HG03378 (cell line): ENCODE measurements around the gene FBXL16.
"Not testable (repeated sequence)": the region's sequence is repeated elsewhere in the genome, so short reads cannot be mapped to it uniquely, and the experiment has no call there.

ENCODE experiments used
- ATAC-seq: cut with Tn5 transposase; IDR thresholded peaks from one replicate; pipeline ENCODE4 v1.9.1; 2021; ENCODE audit warnings: mild to moderate bottlenecking, moderate library complexity; ENCODE audit not compliant: unreplicated experiment

FBXL16 gene

DNA sequence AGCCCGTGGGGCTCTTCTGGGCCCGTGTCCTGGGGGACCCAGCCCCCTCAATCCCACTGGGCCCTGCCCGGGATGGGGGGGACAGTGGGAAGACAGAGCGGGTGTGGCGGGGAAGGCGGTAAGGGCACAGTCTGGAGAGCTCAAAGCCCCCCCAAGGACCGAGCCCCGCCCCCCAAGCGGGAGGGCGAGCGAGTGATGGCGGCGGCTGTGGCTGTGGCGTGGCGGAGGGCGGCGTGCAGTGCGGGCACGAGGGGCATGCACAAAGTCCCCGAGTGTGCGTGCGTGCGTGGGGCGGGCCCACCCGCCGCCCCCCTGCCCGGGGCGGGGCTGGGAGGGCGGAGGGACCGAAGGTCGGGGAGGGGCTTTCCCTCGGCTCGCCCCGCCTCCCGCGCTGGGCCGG is 11.8 kb downstream of the FBXL16 start:
- ATAC-seq, result no peak

DNA sequence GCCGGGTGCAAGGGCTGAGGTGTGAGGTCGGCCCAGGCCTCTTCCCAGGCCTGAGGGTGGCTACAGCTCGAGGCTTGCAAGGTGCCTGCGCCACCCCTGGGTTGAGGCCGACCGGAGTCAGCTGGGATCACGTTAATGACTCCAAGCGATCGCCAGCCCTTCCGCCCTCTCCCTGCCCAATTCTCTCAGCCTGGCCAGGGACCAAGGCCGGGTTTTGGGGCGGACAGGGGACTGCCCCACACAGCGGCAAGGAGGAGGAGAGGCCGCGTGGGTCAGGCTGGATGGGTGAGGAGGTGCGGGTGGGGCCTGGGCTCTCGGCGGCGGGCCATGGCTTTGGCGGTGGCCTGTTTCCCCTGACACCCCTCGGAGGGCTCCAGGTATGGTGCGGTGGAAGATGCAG is 12.2 kb downstream of the FBXL16 start:
- ATAC-seq, result no peak

- no peak for ATAC-seq
Observed at GRCh38 chr16:692356-693108, 13.1 kb downstream of the FBXL16 start.

- not testable (repeated sequence) for ATAC-seq
Observed at GRCh38 chr16:691242-691641, 14.4 kb downstream of the FBXL16 start.

- ATAC-seq, result no peak
Observed at GRCh38 chr16:689175-689897, 16.3 kb downstream of the FBXL16 start.

- no peak for ATAC-seq
Observed at GRCh38 chr16:687499-687898, 18.1 kb downstream of the FBXL16 start.

GRCh38 chr16:686459-687260 is 18.9 kb downstream of the FBXL16 start:
- ATAC-seq, result no peak

DNA sequence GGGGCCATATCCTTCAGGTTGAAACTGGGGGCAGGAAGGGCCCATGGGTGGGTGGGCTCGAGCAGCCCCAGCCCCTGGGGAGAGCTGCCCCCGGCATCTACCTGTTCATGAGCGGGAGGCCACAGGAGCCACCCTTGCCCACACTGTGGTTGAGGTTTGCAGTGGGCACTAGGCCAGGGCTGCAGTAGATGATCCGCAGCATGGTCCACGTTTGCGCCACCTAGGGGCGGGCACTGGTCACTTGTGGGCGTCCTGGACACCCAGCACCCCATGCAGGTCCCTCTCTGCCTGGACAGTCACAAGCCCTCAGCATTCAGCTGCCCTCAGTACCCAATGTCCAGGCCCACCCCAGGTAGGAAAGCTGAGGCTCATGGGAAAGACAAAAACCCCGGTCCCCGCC is 19.6 kb downstream of the FBXL16 start:
- ATAC-seq, result no peak

- ATAC-seq, result no peak
Observed at GRCh38 chr16:684961-685696, 20.5 kb downstream of the FBXL16 start.

- peak; percentile 66 for ATAC-seq
Observed at GRCh38 chr16:684071-684794, 21.4 kb downstream of the FBXL16 start, which contains the start of gene JMJD8. Gene JMJD8 (minus strand): TSS chr16:684334. CDS start chr16:684319, 15 bp downstream.

DNA sequence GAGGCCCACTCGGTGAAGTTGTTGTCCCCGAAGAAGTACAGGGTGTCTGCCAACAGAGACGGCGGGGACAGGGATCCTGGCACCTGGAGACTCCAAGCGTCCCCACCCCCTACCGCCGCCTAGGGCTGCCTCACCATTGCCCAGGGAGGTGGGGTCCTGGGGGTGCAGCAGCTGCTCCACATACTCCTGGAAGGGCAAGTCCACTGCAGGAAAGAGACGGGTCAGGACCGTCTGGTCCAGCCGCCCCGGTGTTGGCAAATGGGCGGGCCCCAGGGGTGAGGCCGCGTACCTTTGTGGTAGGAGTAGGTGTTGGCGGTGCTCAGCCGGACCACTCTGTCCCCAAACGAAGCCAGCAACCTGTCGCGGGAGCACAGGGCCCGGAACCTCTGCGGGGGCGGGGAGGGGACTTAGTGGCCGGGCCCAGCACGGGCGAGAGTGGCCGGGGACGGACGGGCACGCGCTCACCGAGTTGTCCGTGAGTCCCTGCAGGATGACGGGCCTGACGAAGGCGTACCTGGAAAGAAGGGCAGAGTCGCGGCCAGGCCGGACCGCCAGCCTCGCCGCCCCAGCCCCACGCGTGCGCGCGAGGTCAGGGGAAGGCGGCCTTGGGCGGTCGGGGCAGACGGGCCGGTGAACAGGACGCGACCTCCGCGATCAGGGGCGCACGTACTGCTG is 22.1 kb downstream of the FBXL16 start:
- ATAC-seq, result no peak

- ATAC-seq, result no peak
Observed at GRCh38 chr16:682493-683395, 22.9 kb downstream of the FBXL16 start.

GRCh38 chr16:681746-682427 is 23.7 kb downstream of the FBXL16 start:
- no peak for ATAC-seq

- ATAC-seq, result no peak
Observed at GRCh38 chr16:680967-681745, 24.4 kb downstream of the FBXL16 start.

DNA sequence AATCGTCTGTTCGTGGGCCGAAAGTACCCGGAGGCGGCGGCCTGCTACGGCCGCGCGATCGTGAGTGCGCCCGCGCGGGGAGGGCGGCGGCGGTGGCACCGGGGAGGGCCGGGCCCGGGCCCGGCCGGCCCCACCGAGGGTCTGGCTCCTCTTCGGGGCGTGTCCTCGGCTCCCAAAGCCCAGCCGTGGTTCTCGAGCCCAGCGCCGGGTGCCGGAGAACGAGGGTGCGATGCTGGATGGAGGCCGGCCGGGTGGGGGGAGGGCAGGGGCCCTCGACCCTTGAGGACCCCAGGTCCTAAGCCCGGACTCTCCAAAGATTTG is 25.0 kb downstream of the FBXL16 start:
- no peak for ATAC-seq

DNA sequence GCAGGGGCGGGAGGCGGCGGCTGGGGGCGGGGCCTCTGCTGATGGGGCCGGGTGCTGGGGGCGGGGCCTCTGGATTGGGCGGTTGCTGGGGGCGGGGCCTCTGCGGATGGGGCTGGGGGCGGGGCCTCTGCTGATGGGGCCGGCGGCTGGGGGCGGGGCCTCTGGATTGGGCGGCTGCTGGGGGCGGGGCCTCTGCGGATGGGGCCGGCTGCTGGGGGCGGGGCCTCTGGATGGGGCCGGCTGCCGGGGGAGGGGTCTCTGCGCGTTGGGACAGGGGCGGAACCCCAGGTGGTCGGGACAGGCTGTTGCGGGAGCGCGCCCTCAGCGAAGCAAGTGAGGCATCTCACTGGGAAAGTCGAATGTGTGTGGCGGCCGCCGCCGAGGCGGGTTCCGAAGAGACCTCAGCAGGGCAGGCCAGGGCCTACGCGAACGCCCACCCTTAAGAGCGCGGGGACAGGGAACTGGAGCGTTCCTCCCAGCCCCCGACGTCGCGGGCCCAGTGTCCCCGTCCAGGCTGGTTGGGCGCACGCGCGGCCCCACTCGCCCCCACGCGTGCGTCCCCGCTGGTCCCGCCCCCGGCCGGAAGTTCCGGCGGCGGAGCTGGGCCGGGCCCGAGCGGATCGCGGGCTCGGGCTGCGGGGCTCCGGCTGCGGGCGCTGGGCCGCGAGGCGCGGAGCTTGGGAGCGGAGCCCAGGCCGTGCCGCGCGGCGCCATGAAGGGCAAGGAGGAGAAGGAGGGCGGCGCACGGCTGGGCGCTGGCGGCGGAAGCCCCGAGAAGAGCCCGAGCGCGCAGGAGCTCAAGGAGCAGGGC is 25.6 kb downstream of the FBXL16 start, which contains the start of gene STUB1:
STUB1 (plus strand) TSS at position 597 of the 811 bp plus-strand sequence; CDS start at position 713, 116 bp downstream.
- no peak for ATAC-seq
